Muscle layer of duodenum (tissue), 2 donors: ENCODE data around the gene CLDN14.

ENCODE experiments used
- H3K27ac ChIP-seq: one replicate; pipeline ENCODE4 v1.7.0; 2013; ENCODE audit warnings: mild to moderate bottlenecking, low read length
- H3K27me3 ChIP-seq: one replicate; pipeline ENCODE4 v1.7.0; 2013; ENCODE audit warnings: low read depth, mild to moderate bottlenecking, control low read depth, low read length
- H3K36me3 ChIP-seq, 2 donors: one replicate each; pipeline ENCODE4 v1.7.0; 2013; ENCODE audit warnings: low read length in 2 of 2, control low read depth in 1 of 2, mild to moderate bottlenecking in 1 of 2; ENCODE audit not compliant: insufficient read depth in 2 of 2, control insufficient read depth in 1 of 2
- H3K4me1 ChIP-seq, 2 donors: one replicate each; pipeline ENCODE4 v1.7.0; 2013; ENCODE audit warnings: low read length in 2 of 2, mild to moderate bottlenecking in 2 of 2, control low read depth in 1 of 2, moderate library complexity in 1 of 2; ENCODE audit not compliant: insufficient read depth in 2 of 2, control insufficient read depth in 1 of 2
- H3K4me3 ChIP-seq, 2 donors: one replicate each; pipeline ENCODE4 v1.7.0; 2013; ENCODE audit warnings: low read length in 2 of 2, low read depth in 1 of 2, mild to moderate bottlenecking in 1 of 2
- H3K9me3 ChIP-seq, 2 donors: one replicate each; pipeline ENCODE4 v1.7.0; 2013; ENCODE audit warnings: low read length in 2 of 2, control low read depth in 1 of 2, mild to moderate bottlenecking in 1 of 2; ENCODE audit not compliant: control insufficient read depth in 1 of 2
- donor health status: healthy.

Gene CLDN14, protein sequence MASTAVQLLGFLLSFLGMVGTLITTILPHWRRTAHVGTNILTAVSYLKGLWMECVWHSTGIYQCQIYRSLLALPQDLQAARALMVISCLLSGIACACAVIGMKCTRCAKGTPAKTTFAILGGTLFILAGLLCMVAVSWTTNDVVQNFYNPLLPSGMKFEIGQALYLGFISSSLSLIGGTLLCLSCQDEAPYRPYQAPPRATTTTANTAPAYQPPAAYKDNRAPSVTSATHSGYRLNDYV

DNA sequence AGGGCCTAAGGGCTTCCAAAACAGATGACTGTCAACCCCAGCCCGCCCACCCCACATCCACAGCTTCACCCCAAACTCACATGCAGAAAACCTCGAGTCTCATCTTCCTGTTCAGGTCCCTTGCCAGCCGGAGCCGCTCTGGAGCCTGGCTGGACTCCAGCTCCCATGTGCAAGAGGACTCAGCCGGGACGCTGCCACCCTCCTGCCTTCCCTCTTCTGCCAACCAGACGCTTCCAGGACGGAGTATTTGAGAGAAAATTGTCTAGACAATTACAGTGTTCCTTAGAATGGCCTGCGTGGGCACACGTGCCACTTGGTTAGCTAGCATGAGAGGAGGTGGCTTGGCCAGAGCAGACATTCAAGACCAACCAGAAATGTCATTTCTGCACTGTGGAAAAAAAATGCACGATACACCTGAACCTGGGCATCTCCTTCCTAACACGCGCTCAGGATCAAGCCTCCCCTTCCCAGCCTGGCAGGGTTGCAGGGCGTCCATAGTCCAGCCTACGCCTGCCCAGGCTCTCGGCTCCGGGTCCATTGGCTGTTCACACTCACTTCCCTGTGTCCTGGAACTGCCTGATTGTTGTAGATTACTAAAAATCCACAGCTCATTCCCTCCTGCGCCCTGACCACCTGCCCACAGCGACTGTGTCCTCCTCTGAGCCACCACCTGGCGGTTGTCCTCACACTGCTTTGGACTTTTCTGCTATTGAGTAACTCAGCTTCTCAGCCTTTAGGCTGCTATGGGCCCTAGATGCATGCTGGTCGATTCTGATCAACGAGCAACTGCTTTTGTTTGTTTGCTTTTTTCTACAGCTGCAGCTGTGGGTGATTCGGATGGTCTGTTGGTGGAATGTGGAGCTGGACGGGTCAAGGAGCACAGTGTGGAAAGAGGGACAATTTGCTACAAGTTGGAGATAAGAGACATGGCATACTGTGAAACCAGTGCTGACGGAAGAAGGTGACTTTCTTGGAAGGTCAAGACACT lies at the start of gene CLDN14:
Gene CLDN14, minus strand, starts transcription at position 708 of the 988 bp plus-strand sequence. CDS start 18,427 bp downstream, outside the sequence.
- no peaks in the 10 kb centered on the region for H3K27me3 ChIP-seq
- no peaks in the 10 kb centered on the region for H3K4me1 ChIP-seq
- no peak within 1 kb of the TSS for H3K27ac ChIP-seq
- H3K9me3 ChIP-seq, result no peaks in the 10 kb centered on the region
- no peak within 1 kb of the TSS for H3K4me3 ChIP-seq
- no peaks in the 10 kb centered on the region for H3K36me3 ChIP-seq

DNA sequence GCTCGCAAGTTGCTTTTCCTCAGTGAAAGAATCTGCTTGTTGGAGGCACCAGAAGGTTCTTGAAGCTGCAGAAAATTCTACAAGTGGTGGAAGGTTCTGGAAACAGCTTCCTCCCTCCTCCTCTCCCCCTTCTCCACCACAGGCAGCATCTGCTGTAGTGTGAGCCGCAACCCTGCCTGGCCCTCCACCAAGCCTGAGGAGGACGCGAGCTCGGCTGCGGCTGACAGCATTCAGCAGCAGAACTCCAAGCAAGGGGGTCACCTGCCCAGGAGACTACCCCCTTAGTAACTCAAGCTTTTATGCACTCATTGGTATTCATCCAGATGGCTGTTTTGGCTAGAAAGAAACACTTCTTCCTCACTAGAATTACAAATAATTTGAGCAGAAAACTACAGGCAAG lies 48.8 kb upstream of the CLDN14 start:
- no peak overlapping the region for H3K27ac ChIP-seq
- no peaks in the 10 kb centered on the region for H3K36me3 ChIP-seq
- H3K27me3 ChIP-seq, result no peaks in the 10 kb centered on the region
- H3K4me3 ChIP-seq, result no peak overlapping the region
- no peaks in the 10 kb centered on the region for H3K4me1 ChIP-seq
- no peaks in the 10 kb centered on the region for H3K9me3 ChIP-seq

DNA sequence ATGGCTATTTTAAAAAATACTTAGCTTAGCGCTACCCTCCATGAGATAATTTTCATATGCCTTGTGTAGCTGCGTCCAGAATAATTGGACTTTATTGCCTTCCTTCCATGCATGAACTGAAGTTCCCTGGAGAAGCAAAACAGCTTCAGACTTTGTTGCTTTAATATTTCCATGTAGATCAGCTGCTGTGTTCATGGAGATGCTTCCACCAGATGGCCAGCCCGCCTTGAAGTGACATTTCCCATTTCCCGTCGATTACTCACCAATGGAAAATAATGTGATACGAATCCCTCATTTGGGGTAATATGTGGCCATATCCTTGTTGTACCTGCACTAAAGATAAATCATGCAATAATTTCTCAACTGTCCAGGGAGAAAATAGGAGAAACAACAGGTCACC lies 47.4 kb upstream of the CLDN14 start:
- Histone ChIP-seq H3K4me3 (no peak overlapping the region), H3K4me1 (no peaks in the 10 kb centered on the region), H3K27me3 (no peaks in the 10 kb centered on the region), H3K9me3 (no peaks in the 10 kb centered on the region), H3K36me3 (no peaks in the 10 kb centered on the region), H3K27ac (no peak overlapping the region)

DNA sequence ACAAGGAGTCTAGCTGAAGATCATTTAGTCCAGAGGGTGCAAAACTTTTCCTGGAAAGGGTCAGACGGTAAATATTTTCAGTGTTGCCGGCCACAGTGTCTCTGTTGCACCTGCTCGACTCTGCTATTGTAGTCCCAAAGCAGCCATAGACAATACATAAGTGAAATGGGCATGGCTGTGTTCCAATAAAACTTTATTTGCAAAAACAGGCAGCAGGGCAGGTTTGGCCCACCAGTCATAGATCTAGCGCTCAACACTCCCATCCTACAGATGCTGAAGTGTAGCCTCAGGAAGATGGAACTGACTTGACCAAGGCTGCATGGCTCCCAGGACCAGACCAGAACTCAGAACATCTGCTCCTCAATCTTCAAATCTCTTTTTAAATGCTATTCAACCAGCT lies 46.2 kb upstream of the CLDN14 start:
- Histone ChIP-seq H3K9me3 (no peaks in the 10 kb centered on the region), H3K27me3 (no peaks in the 10 kb centered on the region), H3K4me3 (no peak overlapping the region), H3K36me3 (no peaks in the 10 kb centered on the region), H3K4me1 (no peaks in the 10 kb centered on the region), H3K27ac (no peak overlapping the region)

DNA sequence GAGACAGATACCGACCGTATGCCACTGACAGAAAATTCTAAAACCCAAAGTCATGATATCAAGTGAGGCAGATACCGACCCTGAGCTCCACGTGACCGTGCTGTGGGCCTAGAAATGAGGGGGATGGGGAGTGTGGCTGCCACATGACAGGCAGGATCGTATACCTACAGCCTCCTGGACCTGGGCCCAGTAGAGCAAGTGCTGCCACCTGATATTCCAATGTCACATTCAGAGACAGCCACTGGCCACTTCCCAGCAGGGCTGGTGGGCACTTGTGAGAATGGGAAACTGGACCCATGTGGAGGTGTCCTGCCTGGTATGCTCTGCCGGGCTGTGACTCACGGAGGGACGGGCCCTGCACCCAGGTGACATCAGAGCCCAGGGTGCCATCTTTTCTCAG lies 44.6 kb upstream of the CLDN14 start:
- H3K4me1 ChIP-seq, result no peaks in the 10 kb centered on the region
- no peak overlapping the region for H3K4me3 ChIP-seq
- H3K36me3 ChIP-seq, result no peaks in the 10 kb centered on the region
- no peaks in the 10 kb centered on the region for H3K9me3 ChIP-seq
- H3K27me3 ChIP-seq, result no peaks in the 10 kb centered on the region
- no peak overlapping the region for H3K27ac ChIP-seq

DNA sequence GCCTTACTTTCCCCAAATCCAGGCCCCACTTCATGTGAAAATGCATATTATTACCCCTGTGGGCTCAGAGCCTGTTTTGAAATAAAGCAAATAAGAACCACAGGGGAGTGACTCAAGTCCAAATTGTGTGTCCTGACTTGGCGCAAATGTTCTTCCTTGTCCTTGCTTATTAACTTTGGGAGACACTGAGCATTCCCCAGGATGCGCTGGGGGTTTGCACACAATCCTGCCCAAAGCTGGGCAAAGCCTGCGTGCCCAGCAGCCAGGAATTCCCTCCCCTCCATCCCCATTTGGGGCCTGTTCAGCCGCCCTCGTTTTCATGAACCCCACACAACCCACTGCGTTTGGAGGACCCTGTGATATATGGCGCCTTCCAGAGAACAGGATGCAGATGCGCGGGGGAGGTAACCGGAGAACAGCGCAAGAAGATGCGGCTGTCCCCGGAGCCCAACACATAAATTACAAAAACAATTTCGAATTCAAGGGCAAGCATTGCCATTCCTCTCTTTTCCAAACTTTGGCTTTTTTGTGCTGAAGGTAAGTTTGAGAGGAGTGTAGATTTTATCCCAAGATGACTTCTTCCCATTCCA lies 42.4 kb upstream of the CLDN14 start:
- no peaks in the 10 kb centered on the region for H3K9me3 ChIP-seq
- no peaks in the 10 kb centered on the region for H3K4me1 ChIP-seq
- H3K27me3 ChIP-seq, result no peaks in the 10 kb centered on the region
- H3K27ac ChIP-seq, result no peak overlapping the region
- H3K4me3 ChIP-seq, result no peak overlapping the region
- H3K36me3 ChIP-seq, result no peaks in the 10 kb centered on the region

DNA sequence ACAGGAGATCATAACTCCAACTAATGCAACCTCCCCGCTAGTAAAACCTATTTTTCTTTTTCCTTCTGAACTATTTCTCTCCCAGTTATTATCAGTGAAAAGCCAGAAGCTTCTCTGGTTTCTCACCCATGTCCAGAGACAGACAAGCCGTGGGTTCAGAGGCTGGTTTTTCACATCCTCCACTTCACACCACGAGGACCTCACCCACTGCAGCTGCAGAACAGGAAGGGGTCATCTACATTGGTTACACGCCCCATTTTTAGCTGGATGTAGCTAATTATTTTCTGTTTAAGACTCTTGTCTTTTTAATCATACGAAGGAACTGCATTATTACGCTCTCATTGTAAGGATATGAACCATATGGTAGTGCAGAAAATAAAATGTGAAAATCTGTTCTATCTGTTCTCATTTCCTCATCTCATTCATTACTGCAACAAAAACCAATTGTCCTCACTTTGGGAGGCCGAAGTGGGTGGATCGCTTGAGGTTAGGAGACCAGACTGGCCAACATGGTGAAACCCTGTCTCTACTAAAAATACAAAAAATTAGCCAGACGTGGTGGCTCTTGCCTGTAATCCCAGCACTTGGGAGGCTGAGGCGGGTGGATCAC lies 39.1 kb upstream of the CLDN14 start:
- Histone ChIP-seq H3K27me3 (no peaks in the 10 kb centered on the region), H3K36me3 (no peaks in the 10 kb centered on the region), H3K9me3 (no peaks in the 10 kb centered on the region), H3K27ac (no peak overlapping the region), H3K4me3 (no peak overlapping the region), H3K4me1 (no peaks in the 10 kb centered on the region)

DNA sequence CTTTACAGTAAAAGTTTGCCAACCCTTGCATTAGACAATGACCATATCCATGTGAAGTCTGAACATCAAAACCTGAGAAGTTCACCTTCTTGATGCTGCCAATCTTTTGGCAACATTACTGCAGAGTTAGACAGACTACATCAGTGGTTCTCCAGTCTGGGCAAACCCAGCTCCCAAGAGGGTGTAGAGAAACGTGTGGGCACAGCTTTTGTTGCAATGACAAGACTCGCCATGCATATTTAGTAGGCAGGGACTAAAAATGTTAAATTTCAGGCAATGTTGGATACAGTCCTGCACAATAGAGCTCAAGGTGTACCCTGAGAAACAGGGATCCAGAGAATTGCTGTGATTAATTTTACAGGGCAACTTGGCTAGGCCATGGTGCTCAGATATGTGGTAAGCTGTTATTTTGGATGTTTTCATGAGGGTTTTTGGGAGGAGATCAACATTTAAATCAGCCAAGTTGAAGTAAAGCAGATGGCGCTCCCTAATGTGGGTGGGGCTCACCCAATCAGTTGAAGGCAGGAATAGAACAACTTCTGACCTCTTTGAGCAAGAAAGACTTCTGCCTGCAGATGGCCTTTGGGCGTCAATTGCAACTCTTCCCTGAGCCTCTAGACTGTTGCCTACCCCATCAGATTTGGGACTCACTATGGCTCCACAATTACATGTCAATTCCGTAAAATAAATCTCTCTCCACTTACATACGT lies 37.6 kb upstream of the CLDN14 start:
- H3K27me3 ChIP-seq, result no peaks in the 10 kb centered on the region

DNA sequence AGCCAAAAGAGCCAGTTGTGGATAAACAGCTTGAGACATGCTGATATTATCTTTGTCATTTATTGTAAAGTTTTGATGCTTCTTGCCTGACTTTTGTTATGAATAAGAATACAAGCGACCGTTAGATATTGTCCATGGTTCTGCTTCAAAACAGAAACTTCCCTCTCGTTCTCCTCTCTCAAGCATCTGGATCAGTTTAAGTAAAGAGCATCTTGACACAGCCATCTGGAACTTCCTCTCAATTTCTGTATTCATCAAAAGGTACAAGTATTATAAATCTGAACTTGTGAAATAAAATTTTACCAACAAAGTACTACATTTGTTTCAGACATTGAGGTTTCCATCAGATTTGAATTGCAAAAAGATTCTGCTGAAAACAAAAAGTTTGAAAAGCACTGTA lies 36.4 kb upstream of the CLDN14 start:
- Histone ChIP-seq H3K9me3 (no peaks in the 10 kb centered on the region), H3K36me3 (no peaks in the 10 kb centered on the region), H3K27ac (no peak overlapping the region), H3K4me3 (no peak overlapping the region), H3K27me3 (no peaks in the 10 kb centered on the region), H3K4me1 (no peaks in the 10 kb centered on the region)

More for the DNA sequence above, 37.6 kb upstream of the CLDN14 start:
- H3K9me3 ChIP-seq, result no peaks in the 10 kb centered on the region
- H3K36me3 ChIP-seq, result no peaks in the 10 kb centered on the region
- H3K4me1 ChIP-seq, result no peaks in the 10 kb centered on the region
- H3K27ac ChIP-seq, result no peak overlapping the region
- H3K4me3 ChIP-seq, result no peak overlapping the region

DNA sequence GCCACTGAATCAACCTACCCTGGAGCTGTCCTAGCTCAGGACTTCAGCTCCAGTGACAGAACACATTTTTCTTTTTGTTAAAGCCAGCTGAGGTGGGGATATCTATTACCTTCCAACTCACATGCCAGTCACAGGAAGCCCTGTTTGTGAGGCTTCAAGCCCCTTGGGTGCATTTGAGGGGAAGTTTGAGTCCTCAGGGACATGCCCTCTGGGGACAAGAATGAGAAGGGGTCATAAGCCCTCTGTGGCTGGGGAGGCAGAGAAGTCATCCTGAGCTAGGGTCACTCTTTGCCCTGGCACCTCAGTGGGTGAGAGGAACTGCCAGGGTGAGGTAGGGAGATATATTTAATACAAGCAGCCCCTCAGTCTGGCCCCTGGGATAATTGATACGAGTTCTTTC lies 33.5 kb upstream of the CLDN14 start:
- Histone ChIP-seq H3K9me3 (no peaks in the 10 kb centered on the region), H3K27ac (no peak overlapping the region), H3K4me1 (no peaks in the 10 kb centered on the region), H3K4me3 (no peak overlapping the region), H3K36me3 (no peaks in the 10 kb centered on the region), H3K27me3 (no peaks in the 10 kb centered on the region)
